ENCODE measurements around the gene TMEM132A. TPM values are rescaled to one million over a fixed set of nuclear protein-coding genes. Genes with fewer than 3 reads are reported as not detected.
"Not testable (repeated sequence)": the region's sequence is repeated elsewhere in the genome, so short reads cannot be mapped to it uniquely, and the experiment has no call there.

The TMEM132A gene
- total and polyA plus RNA-seq, 8 donors: 8.4 to 142 (median 27.2) TPM

GRCh38 chr11:60973699-60974098, 49.4 kb downstream of the TMEM132A start:
- Histone ChIP-seq H3K27ac (peak overlapping the region in 2 of 5 donors; percentile 31 to 34), H3K4me3 (peak overlapping the region in 1 of 4 donors; percentile 3)

GRCh38 chr11:60974316-60974715, 50.1 kb downstream of the TMEM132A start:
- intact Hi-C loops (cut with DNase I; ENCODE audit: low total_unique reads); DNase-seq; H3K9me3 ChIP-seq; H3K36me3 ChIP-seq; H3K27me3 ChIP-seq: not testable (repeated sequence)
- WGBS, 5 donors: 74 to 87% (median 80%) methylated on average over 13 of the region's 13 CpGs
- H3K4me3 ChIP-seq: peak overlapping the region in 1 of 4 donors; percentile 3
- peaks cover 0 to 22% (median 3%) of the 10 kb centered on the region in 4 donors for H3K4me1 ChIP-seq
- H3K27ac ChIP-seq: peak overlapping the region in 2 of 5 donors; percentile 4 to 31

More at GRCh38 chr11:60973699-60974098, 49.4 kb downstream of the TMEM132A start:
- DNase-seq: no peak
- WGBS, 5 donors: 75 to 89% (median 80%) methylated on average over 6 of the region's 6 CpGs
- Histone ChIP-seq H3K36me3 (no peaks in the 10 kb centered on the region), H3K4me1 (peaks cover 0 to 22% (median 3%) of the 10 kb centered on the region in 4 donors), H3K27me3 (no peaks in the 10 kb centered on the region), H3K9me3 (no peaks in the 10 kb centered on the region)
- intact Hi-C loops (cut with DNase I; ENCODE audit: low total_unique reads): no loop called here
- TF ChIP-seq POLR2A (IDR thresholded peaks at IDR 0.05) (no peak), EP300 (IDR thresholded peaks at IDR 0.05) (no peak), POLR2AphosphoS5 (IDR thresholded peaks at IDR 0.05) (no peak), CTCF (IDR thresholded peaks at IDR 0.05) (no peak)

GRCh38 chr11:60974726-60975125, 50.5 kb downstream of the TMEM132A start:
- H3K27me3 ChIP-seq: no peaks in the 10 kb centered on the region
- TF ChIP-seq CTCF (IDR thresholded peaks at IDR 0.05) (no peak), POLR2AphosphoS5 (IDR thresholded peaks at IDR 0.05) (no peak), EP300 (IDR thresholded peaks at IDR 0.05) (no peak), POLR2A (IDR thresholded peaks at IDR 0.05) (no peak)
- intact Hi-C loops (cut with DNase I; ENCODE audit: low total_unique reads): no loop called here
- WGBS, 5 donors: 82 to 92% (median 89%) methylated on average over 6 of the region's 6 CpGs
- no peaks in the 10 kb centered on the region for H3K36me3 ChIP-seq
- H3K4me1 ChIP-seq: peaks cover 0 to 22% (median 3%) of the 10 kb centered on the region in 4 donors
- peak overlapping the region in 2 of 5 donors; percentile 4 to 31 for H3K27ac ChIP-seq
- H3K9me3 ChIP-seq: no peaks in the 10 kb centered on the region
- H3K4me3 ChIP-seq: no peak overlapping the region
- peak in 1 of 2 donors; percentile 42 for DNase-seq

- Histone ChIP-seq H3K4me3 (no peak overlapping the region), H3K27me3 (no peaks in the 10 kb centered on the region), H3K9me3 (no peaks in the 10 kb centered on the region), H3K27ac (no peak overlapping the region), H3K4me1 (peaks cover 0 to 12% (median 0%) of the 10 kb centered on the region in 4 donors), H3K36me3 (no peaks in the 10 kb centered on the region)
- DNase-seq: no peak
- 85 to 96% (median 89%) methylated on average over 4 of the region's 4 CpGs for WGBS, 5 donors
- TF ChIP-seq POLR2A (IDR thresholded peaks at IDR 0.05) (no peak), POLR2AphosphoS5 (IDR thresholded peaks at IDR 0.05) (no peak), EP300 (IDR thresholded peaks at IDR 0.05) (no peak), CTCF (IDR thresholded peaks at IDR 0.05) (no peak)
- intact Hi-C loops (cut with DNase I; ENCODE audit: low total_unique reads): no loop called here
Observed at GRCh38 chr11:60977224-60977623, 53.0 kb downstream of the TMEM132A start.

- H3K27me3 ChIP-seq: no peaks in the 10 kb centered on the region
- peak in 1 of 2 donors; percentile 52 for DNase-seq
- TF ChIP-seq EP300 (IDR thresholded peaks at IDR 0.05): no peak
- TF ChIP-seq CTCF (IDR thresholded peaks at IDR 0.05): no peak
- no peaks in the 10 kb centered on the region for H3K9me3 ChIP-seq
- intact Hi-C loops (cut with DNase I; ENCODE audit: low total_unique reads): no loop called here
- H3K36me3 ChIP-seq: no peaks in the 10 kb centered on the region
- no peak overlapping the region for H3K27ac ChIP-seq
- H3K4me3 ChIP-seq: no peak overlapping the region
- H3K4me1 ChIP-seq: peaks cover 0 to 10% (median 0%) of the 10 kb centered on the region in 4 donors
Observed at GRCh38 chr11:60977836-60978235, 53.6 kb downstream of the TMEM132A start.

All from stomach (tissue), 9 donors.